Heart left ventricle (tissue), 16 donors: ENCODE results near the gene CNMD. TPM values are rescaled to one million over a fixed set of nuclear protein-coding genes. Genes with fewer than 3 reads are reported as not detected.

Source experiments
- ATAC-seq, 4 donors: fragments of 200-7000 bp; cut with Tn5 transposase; one replicate each; pipeline ENCODE4 v1.9.1; 2020 to 2022; ENCODE audit warnings: moderate library complexity in 4 of 4, mild to moderate bottlenecking in 3 of 4, moderate number of reproducible peaks in 1 of 4
- DNase-seq, 5 donors: peaks; one replicate each; pipeline ENCODE4 v3.0.0-alpha.2; 2020
- H3K27ac ChIP-seq, 12 donors: fragments of 200-600 bp; sonication (generic) in 4 of 12; one replicate each; pipeline versions ENCODE4 v1.5.0 to v1.8.0; 2016 to 2022; ENCODE audit warnings: mild to moderate bottlenecking in 2 of 12
- H3K27me3 ChIP-seq, 9 donors: fragments of 200-600 bp; sonication (generic) in 2 of 9; one replicate each; pipeline versions ENCODE4 v1.5.1 to v1.8.0; 2016 to 2022; ENCODE audit warnings: mild to moderate bottlenecking in 3 of 9
- H3K36me3 ChIP-seq, 9 donors: fragments of 200-600 bp; sonication (generic) in 2 of 9; one replicate each; pipeline versions ENCODE4 v1.5.0 to v1.8.0; 2018 to 2022; ENCODE audit warnings: mild to moderate bottlenecking in 2 of 9
- H3K4me1 ChIP-seq, 12 donors: fragments of 200-600 bp; sonication (generic) in 4 of 12; one replicate each; pipeline versions ENCODE4 v1.5.0 to v1.8.0; 2016 to 2022; ENCODE audit warnings: mild to moderate bottlenecking in 3 of 12
- H3K4me3 ChIP-seq, 12 donors: fragments of 200-600 bp; sonication (generic) in 4 of 12; one replicate each; pipeline versions ENCODE4 v1.5.0 to v1.8.0; 2017 to 2022; ENCODE audit warnings: mild to moderate bottlenecking in 9 of 12, moderate library complexity in 4 of 12
- H3K9me3 ChIP-seq, 12 donors: fragments of 200-600 bp; sonication (generic) in 4 of 12; one replicate each; pipeline versions ENCODE4 v1.5.0 to v1.8.0; 2016 to 2022; ENCODE audit warnings: mild to moderate bottlenecking in 1 of 12
- POLR2A ChIP-seq, 2 donors: fragments of 450-650 bp; IDR thresholded peaks; one replicate each; pipeline ENCODE4 v1.6.1; 2017; ENCODE audit warnings: antibody characterized with exemption in 2 of 2, mild to moderate bottlenecking in 2 of 2, moderate library complexity in 2 of 2
- WGBS, 4 donors: extraction: QIAGEN DNeasy Blood & Tissue Kit in 2 of 4; methylation state at CpG; one replicate each; pipeline versions ENCODE4 v1.1.5 to v1.1.7; 2013 to 2018; 5-methylcytosine and 5-hydroxymethylcytosine counted together
- intact Hi-C, 10 donors: fragments of 100-400 bp; cut with DNase I; formaldehyde crosslinking; loops; one replicate each; pipeline versions ENCODE4 v1.11.1 to v1.14.2; 2022
- polyA plus RNA-seq, 2 donors: library from polyadenylated mRNA; stranded (reverse); fragments of 200-250 nt; gene quantifications; one replicate each; pipeline ENCODE4 v1.2.3, GENCODE V29; 2013
- total RNA-seq, 9 donors: library from RNA; depleted of rRNA in 2 of 9; stranded (reverse); fragments of >200 nt in 2 of 9; fragmentation: NEBNext Ultra II Directional in 3 of 9; extraction: Animal tissue kit (Norgen Biotek cat#: 25700) in 3 of 9; gene quantifications; one replicate each; pipeline versions ENCODE4 v1.1.0 to v1.2.4, GENCODE V29; 2016 to 2023
- TF ChIP-seq, protein P1 (sequence below), 12 donors: fragments of 200-600 bp; sonication (generic) in 4 of 12; IDR thresholded peaks; one replicate each; pipeline versions ENCODE4 v1.5.0 to v1.8.0; 2018 to 2022; ENCODE audit warnings: antibody characterized with exemption in 12 of 12, mild to moderate bottlenecking in 5 of 12
- donor health status: ischemic (EF 13 %, LVEDD 7.1; RV severe dilation, severe dysfunction).
- donor health status: healthy with polysubstance abuse.
- donor health status: DM: no; HTN: yes; CAD: no.
- donor health status: DM: no; HTN: no; CAD: no.
- donor health status: ischemic (EF 25% LVEDD 6.9; RV normal size, moderate dysfunction).
- donor health status: ischemic (EF 25% LVEDD 5.7; RV mildly dilated, moderate dysfunction).
- donor health status: healthy.
- donor health status: DM: yes; HTN: yes; CAD: no.
- donor health status: ischemic (EF 35%, LVEDD 5.7; RV mildly dilated, moderate dysfunction).
- donor health status: nonischemic (EF 11% LVEDD 7.7; RV severe dilation, severe dysfunction).
- donor health status: DM: yes; HTN: yes; CAD: no.
- donor health status: PGD.
- donor health status: ischemic (EF 29% LVEDD 5.4; RV normal size, mild dysfunction).
- donor health status: nonischemic (EF 23%, LVEDD 6.1; RV moderate dilation, normal function).

CNMD gene
- total and polyA plus RNA-seq, 11 donors, result not detected

DNA sequence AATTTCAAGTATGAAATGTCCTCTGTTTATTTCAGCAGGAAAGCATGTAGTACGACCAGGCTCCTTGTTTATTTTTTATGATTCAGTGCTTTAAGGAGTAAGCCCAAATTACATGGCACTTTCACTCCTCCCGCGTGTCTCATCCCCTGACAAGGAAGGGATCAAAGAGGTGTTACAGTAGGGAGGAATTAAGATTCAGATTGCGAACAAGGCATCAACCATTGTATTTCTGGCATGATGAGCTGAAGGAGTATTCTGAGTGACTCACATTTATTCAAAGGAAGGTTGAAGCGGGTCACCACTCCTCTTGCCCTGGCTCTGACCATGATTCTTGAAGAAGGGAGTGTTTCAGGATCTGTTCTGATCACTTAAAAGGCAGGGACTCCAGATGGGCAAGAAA is 46.1 kb upstream of the CNMD start:
- Histone ChIP-seq H3K27me3 (peaks cover 0 to 6% (median 0%) of the 10 kb centered on the region in 9 donors), H3K9me3 (no peaks in the 10 kb centered on the region), H3K4me1 (no peaks in the 10 kb centered on the region), H3K4me3 (no peak overlapping the region), H3K36me3 (no peaks in the 10 kb centered on the region), H3K27ac (no peak overlapping the region)
- intact Hi-C loops, result no loop called here
- 63 to 75% (median 73%) methylated on average over 5 of the region's 5 CpGs for WGBS, 4 donors
- no peak for TF ChIP-seq POLR2A (IDR thresholded peaks at IDR 0.05)
- TF ChIP-seq, protein P1, sequence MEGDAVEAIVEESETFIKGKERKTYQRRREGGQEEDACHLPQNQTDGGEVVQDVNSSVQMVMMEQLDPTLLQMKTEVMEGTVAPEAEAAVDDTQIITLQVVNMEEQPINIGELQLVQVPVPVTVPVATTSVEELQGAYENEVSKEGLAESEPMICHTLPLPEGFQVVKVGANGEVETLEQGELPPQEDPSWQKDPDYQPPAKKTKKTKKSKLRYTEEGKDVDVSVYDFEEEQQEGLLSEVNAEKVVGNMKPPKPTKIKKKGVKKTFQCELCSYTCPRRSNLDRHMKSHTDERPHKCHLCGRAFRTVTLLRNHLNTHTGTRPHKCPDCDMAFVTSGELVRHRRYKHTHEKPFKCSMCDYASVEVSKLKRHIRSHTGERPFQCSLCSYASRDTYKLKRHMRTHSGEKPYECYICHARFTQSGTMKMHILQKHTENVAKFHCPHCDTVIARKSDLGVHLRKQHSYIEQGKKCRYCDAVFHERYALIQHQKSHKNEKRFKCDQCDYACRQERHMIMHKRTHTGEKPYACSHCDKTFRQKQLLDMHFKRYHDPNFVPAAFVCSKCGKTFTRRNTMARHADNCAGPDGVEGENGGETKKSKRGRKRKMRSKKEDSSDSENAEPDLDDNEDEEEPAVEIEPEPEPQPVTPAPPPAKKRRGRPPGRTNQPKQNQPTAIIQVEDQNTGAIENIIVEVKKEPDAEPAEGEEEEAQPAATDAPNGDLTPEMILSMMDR (IDR thresholded peaks at IDR 0.05), result no peak
- ATAC-seq (no peak), DNase-seq (no peak)

DNA sequence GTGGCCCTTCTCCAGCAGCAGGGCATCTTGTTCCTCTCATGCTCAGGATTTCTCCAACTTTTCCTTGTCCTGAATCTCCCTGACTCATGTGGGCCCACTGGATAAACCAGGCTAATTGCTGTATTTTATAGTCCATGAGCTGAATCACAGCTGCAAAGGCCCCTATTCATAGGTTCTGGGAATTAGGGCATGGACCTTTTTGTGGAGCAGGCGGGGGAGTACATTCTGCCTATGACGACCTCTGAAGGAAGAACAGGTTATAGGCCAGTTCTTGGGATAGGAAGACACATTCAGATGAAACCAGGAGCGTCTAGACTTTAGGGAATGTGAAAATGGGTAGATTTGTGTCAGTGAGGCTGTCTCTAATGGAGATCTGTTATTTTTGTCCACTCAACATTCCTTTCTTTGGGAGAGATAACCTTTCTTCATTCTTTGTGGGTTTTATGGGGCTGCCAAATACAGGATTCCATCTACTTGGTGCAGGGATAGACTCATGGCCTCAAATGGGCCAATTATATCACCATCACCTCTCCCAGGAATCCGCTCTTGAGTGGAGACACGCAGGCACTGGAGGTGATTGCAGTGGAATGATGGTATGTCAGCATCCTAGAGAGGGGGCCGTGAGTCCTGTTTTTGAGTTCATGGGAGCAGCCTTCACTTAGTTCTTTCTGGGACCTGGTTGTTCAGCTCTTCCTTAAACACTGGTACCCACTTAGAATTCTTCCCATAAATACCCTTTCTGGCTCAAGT is 45.1 kb upstream of the CNMD start:
- H3K4me3 ChIP-seq, result no peak overlapping the region
- 60 to 72% (median 63%) methylated on average over 6 of the region's 6 CpGs for WGBS, 4 donors
- H3K4me1 ChIP-seq, result no peaks in the 10 kb centered on the region
- no peak for ATAC-seq
- no peaks in the 10 kb centered on the region for H3K36me3 ChIP-seq
- no peak for TF ChIP-seq POLR2A (IDR thresholded peaks at IDR 0.05)
- TF ChIP-seq, protein P1 (IDR thresholded peaks at IDR 0.05), result no peak
- no peak for DNase-seq
- H3K9me3 ChIP-seq, result no peaks in the 10 kb centered on the region
- H3K27me3 ChIP-seq, result peaks cover 0 to 6% (median 0%) of the 10 kb centered on the region in 9 donors
- no peak overlapping the region for H3K27ac ChIP-seq
- intact Hi-C loops, result no loop called here

DNA sequence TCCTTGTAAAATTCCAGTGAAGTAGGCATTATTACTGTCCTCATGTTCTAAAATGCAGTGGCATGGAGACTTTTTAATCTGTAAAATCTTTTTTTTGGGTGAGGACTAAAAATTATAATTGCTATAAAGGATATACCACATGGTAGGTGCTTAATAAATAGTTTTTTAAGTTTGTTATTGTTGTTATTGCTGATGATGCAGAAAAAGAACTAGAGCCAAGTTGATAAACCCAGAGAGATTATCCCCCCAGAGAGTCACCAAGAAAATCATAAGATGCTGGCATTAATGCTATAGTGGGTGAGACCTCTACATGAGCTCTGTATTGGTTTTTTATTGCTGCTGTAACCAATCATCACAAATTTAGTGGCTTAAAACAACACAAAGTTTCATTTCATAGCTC is 44.3 kb upstream of the CNMD start:
- no peak overlapping the region for H3K27ac ChIP-seq
- TF ChIP-seq POLR2A (IDR thresholded peaks at IDR 0.05), result no peak
- TF ChIP-seq, protein P1 (IDR thresholded peaks at IDR 0.05), result no peak
- ATAC-seq, result no peak
- no peak overlapping the region for H3K4me3 ChIP-seq
- H3K4me1 ChIP-seq, result no peaks in the 10 kb centered on the region
- no peaks in the 10 kb centered on the region for H3K9me3 ChIP-seq
- H3K36me3 ChIP-seq, result no peaks in the 10 kb centered on the region
- peaks cover 0 to 12% (median 2%) of the 10 kb centered on the region in 9 donors for H3K27me3 ChIP-seq
- DNase-seq, result no peak
- intact Hi-C loops, result no loop called here

GRCh38 chr13:52782471-52783448 is 43.1 kb upstream of the CNMD start:
- peak overlapping the region in 2 of 12 donors; percentile 23 to 43 for H3K27ac ChIP-seq
- no peaks in the 10 kb centered on the region for H3K4me1 ChIP-seq
- DNase-seq, result peak in 4 of 5 donors; percentile 23 to 53 (median 34)
- no peaks in the 10 kb centered on the region for H3K36me3 ChIP-seq
- H3K27me3 ChIP-seq, result peaks cover 0 to 13% (median 2%) of the 10 kb centered on the region in 9 donors
- ATAC-seq, result peak; percentile 32 to 71 (median 60)
- 73 to 79% (median 76%) methylated on average over 9 of the region's 9 CpGs for WGBS, 4 donors
- H3K4me3 ChIP-seq, result no peak overlapping the region
- intact Hi-C loops, result no loop called here
- TF ChIP-seq, protein P1 (IDR thresholded peaks at IDR 0.05), result no peak
- no peak for TF ChIP-seq POLR2A (IDR thresholded peaks at IDR 0.05)
- H3K9me3 ChIP-seq, result no peaks in the 10 kb centered on the region
